Body of pancreas (tissue), 4 donors: ENCODE measurements around the gene DENND1A. TPM values are rescaled to one million over a fixed set of nuclear protein-coding genes. Genes with fewer than 3 reads are reported as not detected.

Experiments used
- ATAC-seq: fragments of 150-250 bp; one replicate; pipeline ENCODE4 v1.9.1; 2016
- DNase-seq, 4 donors: peaks; one replicate each; pipeline ENCODE4 v3.0.0-alpha.2; 2019
- H3K27ac ChIP-seq, 4 donors: fragments of 200-600 bp; sonication (generic); 1 replicate in 3 of 4; 2 replicates in 1 of 4; pipeline versions ENCODE4 v1.5.1 to v1.6.1; 2016 to 2019; ENCODE audit warnings: mild to moderate bottlenecking in 1 of 4, mixed read lengths in 1 of 4, moderate library complexity in 1 of 4
- H3K27me3 ChIP-seq, 2 donors: fragments of 200-600 bp; sonication (generic); one replicate each; pipeline ENCODE4 v1.6.0; 2016; ENCODE audit warnings: mild to moderate bottlenecking in 1 of 2
- H3K36me3 ChIP-seq, 2 donors: fragments of 200-600 bp; sonication (generic); replicated peaks in 1 of 2; 2 replicates each; pipeline ENCODE4 v1.5.1; 2016; ENCODE audit warnings: low read depth in 2 of 2; ENCODE audit not compliant: insufficient read depth in 1 of 2
- H3K4me1 ChIP-seq: fragments of 200-600 bp; sonication (generic); one replicate; pipeline ENCODE4 v1.6.0; 2016
- H3K4me3 ChIP-seq, 2 donors: fragments of 200-600 bp; sonication (generic); 1 replicate in 1 of 2; 2 replicates in 1 of 2; pipeline ENCODE4 v1.5.1; 2016 to 2019
- H3K9me3 ChIP-seq, 3 donors: fragments of 200-600 bp; sonication (generic); 1 replicate in 2 of 3; 2 replicates in 1 of 3; pipeline ENCODE4 v1.5.1; 2016
- CTCF ChIP-seq, 7 experiments: fragments of 450-650 bp in 4 of 7; fragments of 200-600 bp in 3 of 7; sonication (generic) in 3 of 7; IDR thresholded peaks; one replicate each; pipeline ENCODE4 v1.5.1; 2016 to 2019; ENCODE audit warnings: antibody characterized with exemption in 7 of 7
- POLR2A ChIP-seq, 3 donors: fragments of 450-650 bp; IDR thresholded peaks; one replicate each; pipeline ENCODE4 v1.6.1; 2016; ENCODE audit warnings: antibody characterized with exemption in 3 of 3, mild to moderate bottlenecking in 2 of 3
- WGBS, 2 donors: methylation state at CpG; one replicate each; pipeline ENCODE4 v1.1.5; 2017; 5-methylcytosine and 5-hydroxymethylcytosine counted together
- intact Hi-C: fragments of 100-400 bp; cut with DNase I; formaldehyde crosslinking; loops from one replicate; pipeline ENCODE4 v1.15.1; 2023
- total RNA-seq, 2 donors: library from RNA; depleted of rRNA; stranded (reverse); fragments of >200 nt; gene quantifications; one replicate each; pipeline ENCODE4 v1.1.0, GENCODE V29; 2016

Gene DENND1A
- total RNA-seq, 2 donors from 2014 or later = 7.6 to 8.6 TPM

DNA sequence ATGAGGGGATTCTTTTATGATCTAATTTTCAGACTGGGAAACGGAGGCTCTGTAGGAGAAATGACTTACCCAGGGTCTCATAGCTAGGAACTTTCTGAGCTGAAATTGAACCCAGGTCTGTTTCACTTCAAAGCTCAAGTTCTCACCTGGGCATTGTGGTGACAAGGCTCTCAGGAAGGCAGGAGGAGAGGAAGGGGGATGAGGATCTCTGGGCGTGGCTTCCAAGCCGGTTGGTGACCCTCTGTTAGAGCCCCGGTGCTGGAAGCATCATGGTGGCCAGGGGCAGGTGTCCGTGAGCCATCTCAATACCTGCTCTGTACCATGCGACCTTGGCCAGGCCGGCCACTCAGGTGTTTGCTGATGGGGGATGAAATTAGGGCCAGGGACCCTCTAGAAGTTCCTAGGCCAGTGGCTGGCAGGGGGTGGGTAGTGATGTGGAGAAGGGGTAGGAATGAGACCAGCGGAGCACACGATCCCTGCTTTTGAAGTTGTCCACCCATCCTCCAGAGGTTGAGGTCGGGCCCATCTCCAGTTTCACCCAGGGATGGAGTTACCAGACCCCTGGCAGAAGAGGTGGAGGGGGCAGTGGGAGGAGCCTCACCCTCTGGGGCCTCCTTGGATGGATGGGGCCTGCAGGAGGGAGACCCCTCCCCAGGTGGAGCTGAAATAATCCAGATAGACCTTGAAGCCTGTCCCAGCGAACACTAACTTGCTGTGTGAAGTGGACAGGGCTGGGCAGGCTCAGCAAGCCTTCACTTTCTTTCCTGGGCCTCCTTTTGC lies 568.0 kb downstream of the DENND1A start:
- intact Hi-C loops = no loop called here
- WGBS, 2 donors = 61 to 71% methylated on average over 10 to 11 of the region's 11 CpGs
- no peak overlapping the region for H3K27ac ChIP-seq
- no peaks in the 10 kb centered on the region for H3K9me3 ChIP-seq
- H3K4me1 ChIP-seq = peaks cover 12% of the 10 kb centered on the region
- ATAC-seq (no peak), DNase-seq (no peak)
- no peaks in the 10 kb centered on the region for H3K27me3 ChIP-seq
- no peak overlapping the region for H3K4me3 ChIP-seq
- TF ChIP-seq CTCF (IDR thresholded peaks at IDR 0.05) = no peak
- no peak for TF ChIP-seq POLR2A (IDR thresholded peaks at IDR 0.05)
- no peaks in the 10 kb centered on the region for H3K36me3 ChIP-seq

- WGBS, 2 donors = 77 to 78% methylated on average over 6 to 10 of the region's 10 CpGs
- ATAC-seq = no peak
- peaks cover 12% of the 10 kb centered on the region for H3K4me1 ChIP-seq
- TF ChIP-seq CTCF (IDR thresholded peaks at IDR 0.05) = no peak
- no peak for TF ChIP-seq POLR2A (IDR thresholded peaks at IDR 0.05)
- H3K27ac ChIP-seq = no peak overlapping the region
- no peaks in the 10 kb centered on the region for H3K9me3 ChIP-seq
- no peak overlapping the region for H3K4me3 ChIP-seq
- intact Hi-C loops = no loop called here
- no peaks in the 10 kb centered on the region for H3K27me3 ChIP-seq
- H3K36me3 ChIP-seq = no peaks in the 10 kb centered on the region
- no peak for DNase-seq
These were observed 568.7 kb downstream of the DENND1A start for GRCh38 chr9:123361086-123361730.

GRCh38 chr9:123360161-123361085 lies 569.5 kb downstream of the DENND1A start:
- intact Hi-C loops = no loop called here

GRCh38 chr9:123359546-123359945 lies 570.4 kb downstream of the DENND1A start:
- intact Hi-C loops = no loop called here
- ATAC-seq (no peak), DNase-seq (peak in 3 of 4 donors; percentile 36 to 54 (median 39))
- 27 to 35% methylated on average over 3 of the region's 3 CpGs for WGBS, 2 donors
- Histone ChIP-seq H3K4me1 (peaks cover 12% of the 10 kb centered on the region), H3K9me3 (no peaks in the 10 kb centered on the region), H3K4me3 (no peak overlapping the region), H3K27ac (no peak overlapping the region), H3K36me3 (no peaks in the 10 kb centered on the region), H3K27me3 (no peaks in the 10 kb centered on the region)
- TF ChIP-seq POLR2A (IDR thresholded peaks at IDR 0.05) = no peak
- TF ChIP-seq CTCF (IDR thresholded peaks at IDR 0.05) = no peak

More at GRCh38 chr9:123360161-123361085, 569.5 kb downstream of the DENND1A start:
- H3K36me3 ChIP-seq = no peaks in the 10 kb centered on the region
- DNase-seq (peak in 3 of 4 donors; percentile 24 to 66 (median 57)), ATAC-seq (peak; percentile 19)
- H3K27me3 ChIP-seq = no peaks in the 10 kb centered on the region
- TF ChIP-seq POLR2A (IDR thresholded peaks at IDR 0.05) = no peak
- no peak for TF ChIP-seq CTCF (IDR thresholded peaks at IDR 0.05)
- 42 to 51% methylated on average over 15 to 22 of the region's 22 CpGs for WGBS, 2 donors
- H3K27ac ChIP-seq = no peak overlapping the region
- H3K4me3 ChIP-seq = no peak overlapping the region
- peaks cover 12% of the 10 kb centered on the region for H3K4me1 ChIP-seq
- no peaks in the 10 kb centered on the region for H3K9me3 ChIP-seq
